Superior temporal gyrus (tissue), 1 donor: ENCODE measurements around the gene PLCL1.

Experiments
- DNase-seq: peaks from one replicate; pipeline ENCODE4 v3.0.0-alpha.2; 2016; ENCODE audit errors: extremely low spot score

The PLCL1 gene

GRCh38 chr2:197804049-197804757, at the start of gene PLCL1:
PLCL1 (plus strand) TSS chr2:197804593.
- peak; percentile 98 for DNase-seq

- no peak for DNase-seq
Observed at GRCh38 chr2:197759013-197759412, 45.4 kb upstream of the PLCL1 start.

GRCh38 chr2:197759625-197760292, 44.6 kb upstream of the PLCL1 start:
- no peak for DNase-seq

GRCh38 chr2:197760293-197760657, 44.1 kb upstream of the PLCL1 start:
- no peak for DNase-seq

GRCh38 chr2:197777823-197778407, 26.5 kb upstream of the PLCL1 start:
- peak; percentile 82 for DNase-seq

GRCh38 chr2:197779261-197779660, 25.1 kb upstream of the PLCL1 start:
- no peak for DNase-seq

GRCh38 chr2:197782126-197782525, 22.3 kb upstream of the PLCL1 start:
- no peak for DNase-seq

- DNase-seq: no peak
Observed at GRCh38 chr2:197784956-197785941, 19.1 kb upstream of the PLCL1 start, which contains the start of gene BOLL. BOLL (minus strand) TSS chr2:197785319; CDS start chr2:197781850, 3,469 bp downstream.

- DNase-seq: no peak
Observed at GRCh38 chr2:197786010-197786877, 18.1 kb upstream of the PLCL1 start.

GRCh38 chr2:197793456-197793855, 10.9 kb upstream of the PLCL1 start:
- DNase-seq: no peak

GRCh38 chr2:197795277-197795676, 9.1 kb upstream of the PLCL1 start:
- DNase-seq: no peak

GRCh38 chr2:197798187-197798586, 6.2 kb upstream of the PLCL1 start:
- DNase-seq: no peak

- DNase-seq: no peak
Observed at GRCh38 chr2:197799068-197799467, 5.3 kb upstream of the PLCL1 start.

- DNase-seq: no peak
Observed at GRCh38 chr2:197800091-197800490, 4.3 kb upstream of the PLCL1 start.

- DNase-seq: no peak
Observed at GRCh38 chr2:197801033-197801432, 3.4 kb upstream of the PLCL1 start.

- peak; percentile 93 for DNase-seq
Observed at GRCh38 chr2:197803033-197803444, 1.4 kb upstream of the PLCL1 start.

GRCh38 chr2:197804758-197805714, 643 bp downstream of the PLCL1 start:
- DNase-seq: no peak

- peak; percentile 75 for DNase-seq
Observed at GRCh38 chr2:197805715-197806633, 1.6 kb downstream of the PLCL1 start.

GRCh38 chr2:197809064-197809463, 4.7 kb downstream of the PLCL1 start:
- no peak for DNase-seq
